Retinal pigment epithelial cell (primary cell): ENCODE data around the gene CDH16.

Experiments used
- DNase-seq: peaks from one replicate; pipeline ENCODE4 v3.0.0-alpha.2; 2010; ENCODE audit warnings: low read depth
- H3K4me3 ChIP-seq: 2 replicates; pipeline ENCODE4 v1.5.1; 2011; ENCODE audit warnings: mild to moderate bottlenecking, low read length, control low read depth, moderate library complexity
- TF ChIP-seq, protein P1 (sequence below): conservative IDR thresholded peaks from 2 replicates; pipeline ENCODE4 v1.5.1; 2011; ENCODE audit warnings: low read depth, low read length, control low read depth, inconsistent platforms

Gene CDH16

DNA sequence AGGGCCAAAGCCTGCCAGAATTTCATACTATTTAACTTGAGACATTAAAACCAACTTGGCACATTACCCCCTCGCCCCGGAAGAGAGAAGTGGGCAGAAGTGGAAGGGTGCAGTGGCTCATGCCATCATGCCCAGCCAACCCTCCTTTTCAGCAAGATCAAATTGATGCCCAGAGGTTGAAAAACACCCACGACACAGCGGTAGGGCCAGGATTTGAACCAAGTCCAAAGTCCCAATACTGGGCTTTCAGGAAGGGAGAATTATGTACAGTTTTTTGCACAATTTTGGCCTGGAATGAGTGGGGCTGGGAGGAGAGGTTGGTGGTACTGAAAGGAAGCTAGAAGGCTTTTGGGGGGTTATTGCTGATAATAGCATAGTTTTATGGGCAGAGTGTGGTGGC, 27.3 kb downstream of the CDH16 start:
- TF ChIP-seq, protein P1, sequence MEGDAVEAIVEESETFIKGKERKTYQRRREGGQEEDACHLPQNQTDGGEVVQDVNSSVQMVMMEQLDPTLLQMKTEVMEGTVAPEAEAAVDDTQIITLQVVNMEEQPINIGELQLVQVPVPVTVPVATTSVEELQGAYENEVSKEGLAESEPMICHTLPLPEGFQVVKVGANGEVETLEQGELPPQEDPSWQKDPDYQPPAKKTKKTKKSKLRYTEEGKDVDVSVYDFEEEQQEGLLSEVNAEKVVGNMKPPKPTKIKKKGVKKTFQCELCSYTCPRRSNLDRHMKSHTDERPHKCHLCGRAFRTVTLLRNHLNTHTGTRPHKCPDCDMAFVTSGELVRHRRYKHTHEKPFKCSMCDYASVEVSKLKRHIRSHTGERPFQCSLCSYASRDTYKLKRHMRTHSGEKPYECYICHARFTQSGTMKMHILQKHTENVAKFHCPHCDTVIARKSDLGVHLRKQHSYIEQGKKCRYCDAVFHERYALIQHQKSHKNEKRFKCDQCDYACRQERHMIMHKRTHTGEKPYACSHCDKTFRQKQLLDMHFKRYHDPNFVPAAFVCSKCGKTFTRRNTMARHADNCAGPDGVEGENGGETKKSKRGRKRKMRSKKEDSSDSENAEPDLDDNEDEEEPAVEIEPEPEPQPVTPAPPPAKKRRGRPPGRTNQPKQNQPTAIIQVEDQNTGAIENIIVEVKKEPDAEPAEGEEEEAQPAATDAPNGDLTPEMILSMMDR: no peak
- no peak overlapping the region for H3K4me3 ChIP-seq
- no peak for DNase-seq

- TF ChIP-seq, protein P1: no peak
- no peak overlapping the region for H3K4me3 ChIP-seq
- no peak for DNase-seq
These were observed 27.9 kb downstream of the CDH16 start for GRCh38 chr16:66890799-66891198.

DNA sequence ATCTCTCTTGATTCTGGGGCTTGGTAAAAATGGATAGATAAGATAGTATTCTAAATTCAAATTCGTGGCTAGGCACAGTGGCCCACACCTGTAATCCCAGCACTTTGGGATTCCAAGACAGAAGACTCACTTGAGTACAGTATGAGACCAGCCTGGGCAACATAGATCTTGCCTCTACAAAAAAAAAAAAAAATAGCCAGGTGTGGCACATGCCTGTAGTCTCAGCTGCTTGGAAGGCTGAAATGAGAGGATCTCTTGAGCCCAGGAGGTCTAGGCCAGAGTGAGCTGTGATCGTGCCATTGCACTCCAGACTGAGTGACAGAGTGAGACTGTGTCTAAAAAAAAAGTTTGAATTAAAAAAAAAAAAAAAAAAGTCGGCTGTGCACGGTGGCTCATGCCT, 29.1 kb downstream of the CDH16 start:
- DNase-seq: no peak
- no peak overlapping the region for H3K4me3 ChIP-seq
- TF ChIP-seq, protein P1: no peak

GRCh38 chr16:66888647-66889615, 29.8 kb downstream of the CDH16 start:
- no peak overlapping the region for H3K4me3 ChIP-seq
- TF ChIP-seq, protein P1: no peak
- DNase-seq: no peak

- DNase-seq: no peak
- no peak overlapping the region for H3K4me3 ChIP-seq
These were observed 31.8 kb downstream of the CDH16 start for GRCh38 chr16:66886914-66887313.

GRCh38 chr16:66886321-66886720, 32.4 kb downstream of the CDH16 start:
- DNase-seq: no peak
- TF ChIP-seq, protein P1: no peak
- H3K4me3 ChIP-seq: no peak overlapping the region

More at GRCh38 chr16:66886914-66887313, 31.8 kb downstream of the CDH16 start:
- TF ChIP-seq, protein P1: no peak

GRCh38 chr16:66885491-66885890, 33.2 kb downstream of the CDH16 start:
- TF ChIP-seq, protein P1: no peak
- H3K4me3 ChIP-seq: no peak overlapping the region
- DNase-seq: no peak
